Measurements from ENCODE around the gene CLEC4D.

CLEC4D gene

GRCh38 chr12:8499616-8500015 is 13.7 kb upstream of the CLEC4D start:
- no peak overlapping the region for H3K4me3 ChIP-seq (replicated peaks; ENCODE audit: low read depth, low read length)
- no peak for DNase-seq (ENCODE audit: extremely low read depth, insufficient read length)
- TF ChIP-seq CTCF (IDR thresholded peaks at IDR 0.05; ENCODE audit: insufficient read depth, low read length, poor library complexity, severe bottlenecking): no peak
- H3K36me3 ChIP-seq (ENCODE audit: control insufficient read depth, insufficient read depth, low read length): no peaks in the 10 kb centered on the region
- no peaks in the 10 kb centered on the region for H3K27me3 ChIP-seq (replicated peaks; ENCODE audit: control insufficient read depth, insufficient read depth, low read length)

GRCh38 chr12:8501720-8502119 is 11.6 kb upstream of the CLEC4D start:
- no peak for DNase-seq (ENCODE audit: extremely low read depth, insufficient read length)
- no peak for TF ChIP-seq CTCF (IDR thresholded peaks at IDR 0.05; ENCODE audit: insufficient read depth, low read length, poor library complexity, severe bottlenecking)
- no peaks in the 10 kb centered on the region for H3K36me3 ChIP-seq (ENCODE audit: control insufficient read depth, insufficient read depth, low read length)
- H3K4me3 ChIP-seq (replicated peaks; ENCODE audit: low read depth, low read length): no peak overlapping the region
- no peaks in the 10 kb centered on the region for H3K27me3 ChIP-seq (replicated peaks; ENCODE audit: control insufficient read depth, insufficient read depth, low read length)

- no peak for DNase-seq (ENCODE audit: extremely low read depth, insufficient read length)
- H3K4me3 ChIP-seq (replicated peaks; ENCODE audit: low read depth, low read length): no peak overlapping the region
- no peaks in the 10 kb centered on the region for H3K36me3 ChIP-seq (ENCODE audit: control insufficient read depth, insufficient read depth, low read length)
- H3K27me3 ChIP-seq (replicated peaks; ENCODE audit: control insufficient read depth, insufficient read depth, low read length): no peaks in the 10 kb centered on the region
- TF ChIP-seq CTCF (IDR thresholded peaks at IDR 0.05; ENCODE audit: insufficient read depth, low read length, poor library complexity, severe bottlenecking): no peak
Measured at GRCh38 chr12:8504351-8504750, 9.0 kb upstream of the CLEC4D start.

- H3K4me3 ChIP-seq (replicated peaks; ENCODE audit: low read depth, low read length): no peak overlapping the region
- H3K27me3 ChIP-seq (replicated peaks; ENCODE audit: control insufficient read depth, insufficient read depth, low read length): no peaks in the 10 kb centered on the region
- TF ChIP-seq CTCF (IDR thresholded peaks at IDR 0.05; ENCODE audit: insufficient read depth, low read length, poor library complexity, severe bottlenecking): no peak
- H3K36me3 ChIP-seq (ENCODE audit: control insufficient read depth, insufficient read depth, low read length): no peaks in the 10 kb centered on the region
- no peak for DNase-seq (ENCODE audit: extremely low read depth, insufficient read length)
Measured at GRCh38 chr12:8507596-8507995, 5.7 kb upstream of the CLEC4D start.

GRCh38 chr12:8508223-8508622 is 5.1 kb upstream of the CLEC4D start:
- no peak for TF ChIP-seq CTCF (IDR thresholded peaks at IDR 0.05; ENCODE audit: insufficient read depth, low read length, poor library complexity, severe bottlenecking)
- H3K4me3 ChIP-seq (replicated peaks; ENCODE audit: low read depth, low read length): no peak overlapping the region
- DNase-seq (ENCODE audit: extremely low read depth, insufficient read length): no peak
- no peaks in the 10 kb centered on the region for H3K36me3 ChIP-seq (ENCODE audit: control insufficient read depth, insufficient read depth, low read length)
- H3K27me3 ChIP-seq (replicated peaks; ENCODE audit: control insufficient read depth, insufficient read depth, low read length): no peaks in the 10 kb centered on the region
